Bronchial epithelial cell (primary cell): ENCODE data around the gene P2RX3. TPM values are rescaled to one million over a fixed set of nuclear protein-coding genes. Genes with fewer than 3 reads are reported as not detected.

Source experiments
- DNase-seq: peaks from one replicate; pipeline ENCODE4 v3.0.0-alpha.2; 2010; ENCODE audit warnings: low read depth
- FAIRE-seq: peaks from 2 replicates; lab custom pipeline; 2011; peaks lifted over from hg19 to GRCh38; lab: Jason Lieb, UNC
- H3K27me3 ChIP-seq: 2 replicates; pipeline ENCODE4 v1.5.1; 2011; ENCODE audit warnings: low read length; ENCODE audit not compliant: control insufficient read depth, insufficient read depth
- H3K36me3 ChIP-seq: 2 replicates; pipeline ENCODE4 v1.5.1; 2011; ENCODE audit warnings: low read length; ENCODE audit not compliant: control insufficient read depth, insufficient read depth
- H3K4me3 ChIP-seq: 2 replicates; pipeline ENCODE4 v1.5.1; 2011; ENCODE audit warnings: mild to moderate bottlenecking, low read depth, low read length, control low read depth
- CTCF ChIP-seq: IDR thresholded peaks from 2 replicates; pipeline ENCODE4 v1.5.1; 2011; ENCODE audit warnings: mild to moderate bottlenecking, moderate library complexity, low read length, control low read depth, inconsistent platforms; ENCODE audit not compliant: insufficient read depth, severe bottlenecking
- total RNA-seq: library from RNA; depleted of rRNA; stranded (reverse); fragments of >200 nt; gene quantifications from 2 replicates; pipeline ENCODE4 v1.2.1, GENCODE V29; 2014

P2RX3 gene
- total RNA-seq, 1 donor from 2014 or later = not detected

GRCh38 chr11:57342702-57343101, 4.5 kb downstream of the P2RX3 start:
- no peaks in the 10 kb centered on the region for H3K27me3 ChIP-seq
- no peaks in the 10 kb centered on the region for H3K36me3 ChIP-seq
- no peak overlapping the region for H3K4me3 ChIP-seq
- no peak for FAIRE-seq
- DNase-seq = no peak
- no peak for TF ChIP-seq CTCF

GRCh38 chr11:57343825-57344224, 5.7 kb downstream of the P2RX3 start:
- no peak for FAIRE-seq
- DNase-seq = no peak
- Histone ChIP-seq H3K4me3 (no peak overlapping the region), H3K36me3 (no peaks in the 10 kb centered on the region), H3K27me3 (no peaks in the 10 kb centered on the region)
- TF ChIP-seq CTCF = no peak

- H3K4me3 ChIP-seq = no peak overlapping the region
- H3K27me3 ChIP-seq = no peaks in the 10 kb centered on the region
- no peak for TF ChIP-seq CTCF
- no peaks in the 10 kb centered on the region for H3K36me3 ChIP-seq
- peak; percentile 90 for FAIRE-seq
- no peak for DNase-seq
Observed at GRCh38 chr11:57344826-57345225, 6.7 kb downstream of the P2RX3 start.

GRCh38 chr11:57345555-57346211, 7.5 kb downstream of the P2RX3 start:
- no peaks in the 10 kb centered on the region for H3K36me3 ChIP-seq
- DNase-seq = peak; percentile 56
- no peak for FAIRE-seq

GRCh38 chr11:57347336-57347735, 9.2 kb downstream of the P2RX3 start:
- Histone ChIP-seq H3K4me3 (no peak overlapping the region), H3K36me3 (no peaks in the 10 kb centered on the region), H3K27me3 (no peaks in the 10 kb centered on the region)
- TF ChIP-seq CTCF = no peak
- DNase-seq (no peak), FAIRE-seq (no peak)

More at GRCh38 chr11:57345555-57346211, 7.5 kb downstream of the P2RX3 start:
- H3K27me3 ChIP-seq = no peaks in the 10 kb centered on the region
- H3K4me3 ChIP-seq = no peak overlapping the region
- TF ChIP-seq CTCF = peak; percentile 75

GRCh38 chr11:57348052-57348451, 9.9 kb downstream of the P2RX3 start:
- FAIRE-seq (no peak), DNase-seq (no peak)
- H3K27me3 ChIP-seq = no peaks in the 10 kb centered on the region
- no peaks in the 10 kb centered on the region for H3K36me3 ChIP-seq
- H3K4me3 ChIP-seq = no peak overlapping the region
- no peak for TF ChIP-seq CTCF
